Esophagus squamous epithelium (tissue), 5 donors: ENCODE results near the gene ST6GAL1. TPM values are rescaled to one million over a fixed set of nuclear protein-coding genes. Genes with fewer than 3 reads are reported as not detected.
A peak's percentile ranks its signal among the peaks of the same experiment; 100 is the strongest.
"Not testable (repeated sequence)": the region's sequence is repeated elsewhere in the genome, so short reads cannot be mapped to it uniquely, and the experiment has no call there.

Source experiments
- DNase-seq: peaks from one replicate; lab custom pipeline; 2025; lab: John Stamatoyannopoulos, UW
- H3K27ac ChIP-seq, 4 donors: fragments of 200-600 bp; sonication (generic); one replicate each; pipeline ENCODE4 v1.5.1; 2016 to 2019; ENCODE audit warnings: mild to moderate bottlenecking in 1 of 4
- H3K27me3 ChIP-seq, 4 donors: fragments of 200-600 bp; sonication (generic); 1 replicate in 3 of 4; 2 replicates in 1 of 4; pipeline versions ENCODE4 v1.5.1 to v1.6.0; 2017 to 2021; ENCODE audit warnings: antibody characterized with exemption in 1 of 4
- H3K36me3 ChIP-seq, 3 donors: fragments of 200-600 bp; sonication (generic); one replicate each; pipeline ENCODE4 v1.5.1; 2016 to 2019
- H3K4me1 ChIP-seq, 3 donors: fragments of 200-600 bp; sonication (generic); one replicate each; pipeline ENCODE4 v1.5.1; 2017 to 2019
- H3K4me3 ChIP-seq, 4 donors: fragments of 200-600 bp; sonication (generic); 1 replicate in 3 of 4; 2 replicates in 1 of 4; pipeline ENCODE4 v1.5.1; 2016 to 2019; ENCODE audit warnings: mild to moderate bottlenecking in 2 of 4, moderate library complexity in 1 of 4
- H3K9me3 ChIP-seq, 3 donors: fragments of 200-600 bp; sonication (generic); one replicate each; pipeline ENCODE4 v1.5.1; 2016 to 2019
- POLR2A ChIP-seq, 4 donors: fragments of 450-650 bp; IDR thresholded peaks; one replicate each; pipeline ENCODE4 v1.6.1; 2017; ENCODE audit warnings: antibody characterized with exemption in 4 of 4, mild to moderate bottlenecking in 4 of 4, moderate library complexity in 3 of 4
- WGBS, 2 donors: methylation state at CpG; one replicate each; pipeline ENCODE4 v1.1.5; 2018; 5-methylcytosine and 5-hydroxymethylcytosine counted together
- intact Hi-C: fragments of 100-400 bp; cut with DNase I; formaldehyde crosslinking; loops from one replicate; pipeline ENCODE4 v1.15.0; 2022
- total RNA-seq, 4 donors: library from RNA; depleted of rRNA; stranded (reverse); fragments of >200 nt; gene quantifications; one replicate each; pipeline ENCODE4 v1.1.0, GENCODE V29; 2016
- TF ChIP-seq, protein P1 (sequence below), 6 experiments: fragments of 450-650 bp in 4 of 6; fragments of 200-600 bp in 2 of 6; sonication (generic) in 2 of 6; IDR thresholded peaks; one replicate each; pipeline ENCODE4 v1.5.1; 2016 to 2019; ENCODE audit warnings: antibody characterized with exemption in 6 of 6, mild to moderate bottlenecking in 4 of 6, moderate library complexity in 4 of 6
- donor health status: DM: yes; HTN: yes; CAD: no.

The ST6GAL1 gene
- total RNA-seq, 4 donors from 2014 or later: 6.0 to 44.2 (median 15.2) TPM

- Histone ChIP-seq H3K4me1 (peaks cover 0 to 17% (median 0%) of the 10 kb centered on the region in 3 donors), H3K9me3 (no peaks in the 10 kb centered on the region), H3K4me3 (no peak overlapping the region), H3K36me3 (peaks cover 0 to 9% (median 0%) of the 10 kb centered on the region in 3 donors), H3K27ac (peak overlapping the region in 3 of 4 donors; percentile 20 to 35 (median 33)), H3K27me3 (no peaks in the 10 kb centered on the region)
- TF ChIP-seq POLR2A (IDR thresholded peaks at IDR 0.05): no peak
- TF ChIP-seq, protein P1, sequence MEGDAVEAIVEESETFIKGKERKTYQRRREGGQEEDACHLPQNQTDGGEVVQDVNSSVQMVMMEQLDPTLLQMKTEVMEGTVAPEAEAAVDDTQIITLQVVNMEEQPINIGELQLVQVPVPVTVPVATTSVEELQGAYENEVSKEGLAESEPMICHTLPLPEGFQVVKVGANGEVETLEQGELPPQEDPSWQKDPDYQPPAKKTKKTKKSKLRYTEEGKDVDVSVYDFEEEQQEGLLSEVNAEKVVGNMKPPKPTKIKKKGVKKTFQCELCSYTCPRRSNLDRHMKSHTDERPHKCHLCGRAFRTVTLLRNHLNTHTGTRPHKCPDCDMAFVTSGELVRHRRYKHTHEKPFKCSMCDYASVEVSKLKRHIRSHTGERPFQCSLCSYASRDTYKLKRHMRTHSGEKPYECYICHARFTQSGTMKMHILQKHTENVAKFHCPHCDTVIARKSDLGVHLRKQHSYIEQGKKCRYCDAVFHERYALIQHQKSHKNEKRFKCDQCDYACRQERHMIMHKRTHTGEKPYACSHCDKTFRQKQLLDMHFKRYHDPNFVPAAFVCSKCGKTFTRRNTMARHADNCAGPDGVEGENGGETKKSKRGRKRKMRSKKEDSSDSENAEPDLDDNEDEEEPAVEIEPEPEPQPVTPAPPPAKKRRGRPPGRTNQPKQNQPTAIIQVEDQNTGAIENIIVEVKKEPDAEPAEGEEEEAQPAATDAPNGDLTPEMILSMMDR (IDR thresholded peaks at IDR 0.05): no peak
- WGBS, 2 donors: 78 to 82% methylated on average over 10 of the region's 10 CpGs
- no peak for DNase-seq
- intact Hi-C loops: no loop called here
Observed at GRCh38 chr3:186965141-186965879, 35.0 kb downstream of the ST6GAL1 start.

DNA sequence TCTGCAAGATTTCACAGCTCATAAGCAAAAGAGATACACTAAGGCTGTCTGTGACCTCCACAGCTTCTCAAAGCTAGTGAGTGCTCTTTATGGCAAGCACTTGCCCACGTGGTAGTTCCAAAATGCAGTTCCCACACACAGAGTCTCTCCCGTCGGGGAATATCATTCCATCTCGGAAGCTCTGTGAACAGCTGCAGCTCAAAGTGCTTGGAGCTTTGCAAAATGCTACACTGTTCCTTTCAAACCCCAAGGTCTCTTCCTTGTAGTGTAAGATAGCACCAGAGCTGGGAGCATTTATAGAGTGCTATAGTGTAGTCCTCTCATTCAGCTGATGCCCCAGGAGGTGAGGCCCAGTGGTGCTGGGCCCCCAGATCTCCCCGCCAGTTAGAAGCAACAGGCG is 36.1 kb downstream of the ST6GAL1 start:
- 82 to 88% methylated on average over 4 to 6 of the region's 6 CpGs for WGBS, 2 donors
- Histone ChIP-seq H3K36me3 (peaks cover 0 to 9% (median 0%) of the 10 kb centered on the region in 3 donors), H3K4me3 (no peak overlapping the region), H3K27ac (peak overlapping the region in 1 of 4 donors; percentile 10), H3K4me1 (peaks cover 0 to 28% (median 0%) of the 10 kb centered on the region in 3 donors), H3K27me3 (no peaks in the 10 kb centered on the region), H3K9me3 (no peaks in the 10 kb centered on the region)
- intact Hi-C loops: no loop called here
- DNase-seq: no peak
- TF ChIP-seq POLR2A (IDR thresholded peaks at IDR 0.05): no peak
- TF ChIP-seq, protein P1 (IDR thresholded peaks at IDR 0.05): no peak

DNA sequence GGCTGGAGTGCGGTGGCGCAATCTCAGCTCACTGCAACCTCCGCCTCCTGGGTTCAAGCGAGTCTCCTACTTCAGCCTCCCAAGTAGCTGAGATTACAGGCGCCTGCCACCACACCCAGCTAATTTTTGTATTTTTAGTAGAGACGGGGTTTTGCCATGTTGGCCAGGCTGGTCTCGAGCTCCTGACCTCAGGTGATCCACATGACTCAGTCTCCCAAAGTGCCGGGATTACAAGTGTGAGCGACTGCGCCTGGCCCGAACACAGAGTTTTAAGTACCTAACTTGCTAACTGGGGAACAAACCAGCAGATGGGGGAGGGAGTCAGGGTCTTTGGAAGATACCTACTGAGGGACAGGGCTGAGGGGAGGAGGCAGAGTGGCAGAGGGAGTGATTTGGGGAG is 36.9 kb downstream of the ST6GAL1 start:
- 81 to 94% methylated on average over 6 to 9 of the region's 11 CpGs for WGBS, 2 donors
- H3K36me3 ChIP-seq, H3K27me3 ChIP-seq, H3K9me3 ChIP-seq, H3K4me3 ChIP-seq, intact Hi-C loops, DNase-seq: not testable (repeated sequence)
- H3K27ac ChIP-seq: peak overlapping the region in 3 of 4 donors; percentile 47 to 72 (median 49)
- H3K4me1 ChIP-seq: peaks cover 0 to 35% (median 0%) of the 10 kb centered on the region in 3 donors

DNA sequence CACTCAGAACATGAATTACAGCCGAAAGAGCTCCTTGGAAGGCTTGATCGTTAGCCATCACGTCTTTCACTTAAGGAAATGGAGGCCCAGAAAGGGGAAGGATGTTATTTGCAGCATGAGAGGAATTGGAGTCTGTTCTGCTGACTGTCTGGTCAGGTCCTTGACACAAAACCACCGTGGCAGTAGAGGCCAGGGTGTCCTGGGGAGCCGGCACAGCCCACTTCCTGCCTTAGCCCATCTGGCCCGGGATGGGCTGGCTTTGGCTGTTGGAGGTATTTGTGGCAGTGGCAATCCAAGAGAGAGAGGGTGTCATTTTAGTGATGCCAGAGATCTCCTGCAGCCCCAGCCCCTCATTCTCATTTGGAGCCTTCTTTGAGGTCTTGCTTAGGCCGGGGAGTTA is 37.4 kb downstream of the ST6GAL1 start:
- Histone ChIP-seq H3K27me3 (no peaks in the 10 kb centered on the region), H3K4me1 (peaks cover 0 to 38% (median 0%) of the 10 kb centered on the region in 3 donors), H3K4me3 (no peak overlapping the region), H3K9me3 (no peaks in the 10 kb centered on the region), H3K36me3 (peaks cover 0 to 9% (median 0%) of the 10 kb centered on the region in 3 donors), H3K27ac (peak overlapping the region in 3 of 4 donors; percentile 47 to 72 (median 49))
- TF ChIP-seq, protein P1 (IDR thresholded peaks at IDR 0.05): no peak
- no peak for TF ChIP-seq POLR2A (IDR thresholded peaks at IDR 0.05)
- intact Hi-C loops: no loop called here
- 51 to 66% methylated on average over 5 to 7 of the region's 7 CpGs for WGBS, 2 donors
- no peak for DNase-seq

GRCh38 chr3:186969607-186970006 is 39.3 kb downstream of the ST6GAL1 start:
- Histone ChIP-seq H3K27ac (peak overlapping the region in 3 of 4 donors; percentile 12 to 62 (median 52)), H3K27me3 (no peaks in the 10 kb centered on the region)
- intact Hi-C loops: no loop called here

GRCh38 chr3:186971106-186971505 is 40.8 kb downstream of the ST6GAL1 start:
- H3K9me3 ChIP-seq, intact Hi-C loops, H3K27me3 ChIP-seq, DNase-seq, H3K4me3 ChIP-seq, H3K36me3 ChIP-seq: not testable (repeated sequence)
- 91 to 93% methylated on average over 9 to 10 of the region's 10 CpGs for WGBS, 2 donors
- peaks cover 0 to 26% (median 0%) of the 10 kb centered on the region in 3 donors for H3K4me1 ChIP-seq
- H3K27ac ChIP-seq: peak overlapping the region in 3 of 4 donors; percentile 62 to 78 (median 64)

More at GRCh38 chr3:186969607-186970006, 39.3 kb downstream of the ST6GAL1 start:
- Histone ChIP-seq H3K4me1 (peaks cover 0 to 31% (median 0%) of the 10 kb centered on the region in 3 donors), H3K36me3 (peaks cover 0 to 7% (median 0%) of the 10 kb centered on the region in 3 donors), H3K9me3 (no peaks in the 10 kb centered on the region), H3K4me3 (no peak overlapping the region)
- 70 to 84% methylated on average over 7 of the region's 7 CpGs for WGBS, 2 donors
- DNase-seq: no peak
- TF ChIP-seq, protein P1 (IDR thresholded peaks at IDR 0.05): no peak
- TF ChIP-seq POLR2A (IDR thresholded peaks at IDR 0.05): no peak
